H7 (cell line): ENCODE results near the gene OR4D11. TPM values are rescaled to one million over a fixed set of nuclear protein-coding genes. Genes with fewer than 3 reads are reported as not detected.
A peak's percentile ranks its signal among the peaks of the same experiment; 100 is the strongest.
"Not testable (repeated sequence)": the region's sequence is repeated elsewhere in the genome, so short reads cannot be mapped to it uniquely, and the experiment has no call there.

ENCODE experiments used
- DNase-seq: peaks from one replicate; pipeline ENCODE4 v3.0.0; 2012
- H3K27me3 ChIP-seq: 2 replicates; pipeline ENCODE4 v1.6.0; 2011; ENCODE audit warnings: mild to moderate bottlenecking, low read length; ENCODE audit not compliant: control insufficient read depth, insufficient read depth
- H3K36me3 ChIP-seq: replicated peaks from 2 replicates; pipeline ENCODE4 v1.5.1; 2011; ENCODE audit warnings: low read length; ENCODE audit not compliant: control insufficient read depth, insufficient read depth
- H3K4me3 ChIP-seq: 2 replicates; pipeline ENCODE4 v1.5.1; 2011; ENCODE audit warnings: low read depth, mild to moderate bottlenecking, control low read depth, low read length, moderate library complexity; ENCODE audit not compliant: insufficient read depth
- total RNA-seq: library from RNA; depleted of rRNA; stranded (reverse); fragments of >200 nt; shearing (Covaris generic); gene quantifications from 2 replicates; pipeline ENCODE4 v1.2.3, GENCODE V29; 2014; rRNA removed

Gene OR4D11
- total RNA-seq, result not detected in 2 replicates

- no peaks in the 10 kb centered on the region for H3K27me3 ChIP-seq
- H3K36me3 ChIP-seq, result no peaks in the 10 kb centered on the region
- DNase-seq, result no peak
- H3K4me3 ChIP-seq, result no peak within 1 kb of the TSS
Observed at GRCh38 chr11:59503276-59503675, at the start of gene OR4D11. TSS of gene OR4D11 (plus strand) at chr11:59503576. CDS start at chr11:59503576, 0 bp downstream.

GRCh38 chr11:59456661-59457060 is 46.7 kb upstream of the OR4D11 start, which contains the start of gene OR4D6:
TSS of gene OR4D6 (plus strand) at chr11:59456961. CDS start at chr11:59456961, 0 bp downstream.
- Histone ChIP-seq H3K36me3 (no peaks in the 10 kb centered on the region), H3K4me3 (no peak within 1 kb of the TSS), H3K27me3 (no peaks in the 10 kb centered on the region)
- no peak for DNase-seq

DNA sequence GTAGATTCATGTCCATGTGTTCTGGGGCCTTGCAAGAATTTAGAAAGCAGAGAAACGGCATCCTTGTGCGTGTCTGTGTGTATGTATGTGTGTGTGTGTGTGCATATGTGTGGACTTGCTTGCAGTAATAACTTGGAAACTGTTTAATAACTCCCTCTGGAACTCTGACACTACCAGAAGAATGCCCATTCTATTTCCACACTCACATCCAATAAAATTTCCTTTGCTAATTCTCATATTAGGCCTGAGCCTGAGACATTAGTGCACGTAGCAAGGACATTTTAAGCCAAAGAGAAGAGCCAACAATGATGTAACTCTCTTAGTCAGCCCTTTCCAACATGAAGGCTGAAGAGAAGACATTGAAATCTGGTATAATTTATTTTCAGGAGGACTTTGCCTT is 43.5 kb upstream of the OR4D11 start:
- H3K4me3 ChIP-seq, result no peak overlapping the region
- DNase-seq, result no peak
- no peaks in the 10 kb centered on the region for H3K36me3 ChIP-seq
- H3K27me3 ChIP-seq, result no peaks in the 10 kb centered on the region

DNA sequence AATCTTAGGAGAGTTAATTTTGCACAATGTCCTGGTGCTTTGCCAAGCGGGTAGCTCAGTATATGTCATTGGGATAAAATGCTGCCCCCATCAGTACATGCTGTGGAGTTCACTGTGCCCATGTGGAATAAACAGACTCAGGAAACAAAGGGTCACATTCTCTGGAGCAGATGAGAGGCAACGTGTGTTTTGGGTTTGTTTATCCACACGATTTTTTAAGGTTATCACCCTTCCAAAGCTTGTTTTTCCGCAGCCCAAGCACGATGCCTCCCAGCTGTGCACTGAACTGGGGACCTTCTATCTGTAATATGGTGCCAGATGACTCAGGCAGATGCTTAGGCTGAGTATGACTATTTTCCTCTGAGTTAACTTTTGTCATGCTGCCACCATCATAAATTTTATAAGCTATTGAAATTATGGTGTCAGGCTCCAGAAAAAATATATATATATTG is 40.2 kb upstream of the OR4D11 start:
- Histone ChIP-seq H3K4me3 (no peak overlapping the region), H3K36me3 (no peaks in the 10 kb centered on the region), H3K27me3 (no peaks in the 10 kb centered on the region)
- peak; percentile 12 for DNase-seq

GRCh38 chr11:59473015-59473414 is 30.4 kb upstream of the OR4D11 start, which contains the start of gene OR4D10:
TSS of gene OR4D10 (plus strand) at chr11:59473315. CDS start at chr11:59477430, 4,115 bp downstream.
- Histone ChIP-seq H3K4me3 (no peak within 1 kb of the TSS), H3K36me3 (no peaks in the 10 kb centered on the region), H3K27me3 (no peaks in the 10 kb centered on the region)
- no peak for DNase-seq

GRCh38 chr11:59475176-59475575 is 28.2 kb upstream of the OR4D11 start:
- DNase-seq, result no peak
- H3K36me3 ChIP-seq, result no peaks in the 10 kb centered on the region
- H3K4me3 ChIP-seq, result no peak overlapping the region
- no peaks in the 10 kb centered on the region for H3K27me3 ChIP-seq

DNA sequence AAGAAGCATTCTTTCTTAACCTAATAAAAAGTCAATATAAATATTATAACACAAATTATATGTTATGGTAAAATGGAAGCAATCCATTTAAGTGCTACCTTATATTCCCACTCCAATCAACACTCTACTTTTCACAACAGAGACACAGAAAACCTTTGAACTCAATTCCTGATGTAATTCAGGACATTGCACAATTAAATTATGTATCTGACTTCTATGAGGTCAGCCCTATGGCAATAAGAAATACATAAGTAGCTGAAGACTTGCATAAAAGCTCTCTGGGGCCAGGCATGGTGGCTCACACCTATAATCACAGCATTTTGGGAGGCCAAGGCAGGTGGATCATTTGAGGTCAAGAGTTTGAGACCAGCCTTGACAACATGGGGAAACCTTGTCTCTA is 23.5 kb upstream of the OR4D11 start:
- no peaks in the 10 kb centered on the region for H3K36me3 ChIP-seq
- H3K4me3 ChIP-seq, result no peak overlapping the region
- H3K27me3 ChIP-seq, result no peaks in the 10 kb centered on the region
- no peak for DNase-seq

GRCh38 chr11:59480359-59480758 is 23.0 kb upstream of the OR4D11 start:
- no peaks in the 10 kb centered on the region for H3K36me3 ChIP-seq
- H3K4me3 ChIP-seq, result no peak overlapping the region
- no peaks in the 10 kb centered on the region for H3K27me3 ChIP-seq
- no peak for DNase-seq

- no peaks in the 10 kb centered on the region for H3K27me3 ChIP-seq
- H3K36me3 ChIP-seq, result no peaks in the 10 kb centered on the region
- no peak for DNase-seq
- H3K4me3 ChIP-seq, result no peak overlapping the region
Observed at GRCh38 chr11:59501931-59502330, 1.4 kb upstream of the OR4D11 start.

DNA sequence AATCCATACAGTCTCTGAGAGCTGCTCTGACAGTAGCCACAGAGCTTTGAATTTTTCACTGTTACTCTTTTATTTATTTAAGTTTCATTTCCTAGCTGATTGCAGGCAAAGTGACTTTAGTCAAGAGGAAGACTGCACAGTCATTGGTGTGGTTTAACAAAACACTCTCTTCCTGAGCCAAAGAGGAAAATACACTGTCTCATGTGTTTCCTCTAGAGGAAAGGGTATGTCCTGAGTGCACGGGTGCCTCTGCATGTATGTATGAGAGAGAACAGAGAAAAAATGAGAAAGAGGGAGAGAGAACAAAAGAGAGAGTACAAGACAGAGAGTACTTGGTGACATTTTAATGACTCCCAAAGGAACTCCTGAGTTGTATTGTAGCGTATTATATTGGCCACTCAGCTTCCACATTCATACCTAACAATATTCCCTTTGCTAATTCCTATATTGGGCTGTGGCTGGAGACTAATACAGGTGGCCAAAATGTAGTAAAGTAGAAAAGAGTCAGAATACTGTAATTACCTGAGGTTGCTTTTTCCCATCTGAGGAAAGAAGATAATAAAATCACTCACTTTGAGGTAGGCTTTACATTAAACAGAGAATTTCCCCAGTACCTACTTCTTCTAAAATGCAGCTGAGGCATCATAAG is 7.7 kb downstream of the OR4D11 start, which contains the start of gene OR4D9:
Gene OR4D9 (plus strand): TSS at position 599 of the 649 bp plus-strand sequence. CDS start 3,374 bp downstream, outside the sequence.
- DNase-seq, result no peak
- Histone ChIP-seq H3K36me3 (no peaks in the 10 kb centered on the region), H3K27me3 (no peaks in the 10 kb centered on the region), H3K4me3 (no peak within 1 kb of the TSS)

GRCh38 chr11:59511675-59512074 is 8.3 kb downstream of the OR4D11 start:
- no peak overlapping the region for H3K4me3 ChIP-seq
- H3K27me3 ChIP-seq, result no peaks in the 10 kb centered on the region
- H3K36me3 ChIP-seq, result no peaks in the 10 kb centered on the region
- no peak for DNase-seq

- DNase-seq, result not testable (repeated sequence)
Observed at GRCh38 chr11:59520139-59520538, 16.8 kb downstream of the OR4D11 start.

DNA sequence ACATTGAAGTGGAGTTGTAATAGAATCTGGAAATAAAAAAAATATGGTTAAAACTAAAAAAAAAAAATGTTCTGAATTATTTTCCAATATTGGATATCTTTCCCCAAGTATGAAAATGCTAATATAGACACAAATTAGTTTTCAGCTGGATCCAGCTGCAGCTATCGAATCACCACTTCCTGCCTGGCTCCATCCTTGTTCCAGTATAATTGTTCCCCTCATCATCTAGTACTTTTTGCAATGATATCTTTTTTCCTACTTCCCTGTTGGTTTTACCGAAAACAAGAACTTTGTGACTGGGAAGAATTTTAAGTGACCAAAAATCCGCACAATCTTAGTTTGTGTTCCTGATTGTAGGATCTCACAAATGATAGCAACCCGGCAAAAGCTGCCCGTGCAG is 17.4 kb downstream of the OR4D11 start:
- Histone ChIP-seq H3K36me3 (no peaks in the 10 kb centered on the region), H3K27me3 (no peaks in the 10 kb centered on the region), H3K4me3 (no peak overlapping the region)
- no peak for DNase-seq

More at GRCh38 chr11:59520139-59520538, 16.8 kb downstream of the OR4D11 start:
- not testable (repeated sequence) for H3K36me3 ChIP-seq, H3K27me3 ChIP-seq, H3K4me3 ChIP-seq

- no peak overlapping the region for H3K4me3 ChIP-seq
- no peaks in the 10 kb centered on the region for H3K36me3 ChIP-seq
- no peaks in the 10 kb centered on the region for H3K27me3 ChIP-seq
- no peak for DNase-seq
Observed at GRCh38 chr11:59523541-59523940, 20.2 kb downstream of the OR4D11 start.

GRCh38 chr11:59528711-59529110 is 25.3 kb downstream of the OR4D11 start:
- no peaks in the 10 kb centered on the region for H3K36me3 ChIP-seq
- no peaks in the 10 kb centered on the region for H3K27me3 ChIP-seq
- no peak for DNase-seq

More at GRCh38 chr11:59528711-59529110, 25.3 kb downstream of the OR4D11 start:
- no peak overlapping the region for H3K4me3 ChIP-seq
